ENCODE measurements around the gene KRTAP10-5.

DNA sequence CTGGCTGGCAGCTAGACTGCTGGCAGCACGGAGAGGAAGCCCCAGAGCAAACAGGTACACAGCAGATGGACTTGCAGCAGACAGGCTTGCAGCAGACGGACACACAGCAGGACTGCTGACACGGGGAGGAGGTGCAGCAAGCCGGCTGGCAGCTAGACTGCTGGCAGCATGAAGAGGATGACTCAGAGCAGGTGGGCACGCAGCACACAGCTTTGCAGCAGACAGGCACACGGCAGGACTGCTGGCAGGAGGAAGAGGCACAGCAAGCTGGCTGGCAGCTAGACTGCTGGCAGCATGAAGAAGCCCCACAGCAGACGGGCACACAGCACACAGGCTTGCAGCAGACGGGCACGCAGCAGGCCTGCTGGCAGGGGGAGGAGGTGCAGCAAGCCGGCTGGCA lies 29.6 kb downstream of the KRTAP10-5 start:
- TF ChIP-seq, protein P1, sequence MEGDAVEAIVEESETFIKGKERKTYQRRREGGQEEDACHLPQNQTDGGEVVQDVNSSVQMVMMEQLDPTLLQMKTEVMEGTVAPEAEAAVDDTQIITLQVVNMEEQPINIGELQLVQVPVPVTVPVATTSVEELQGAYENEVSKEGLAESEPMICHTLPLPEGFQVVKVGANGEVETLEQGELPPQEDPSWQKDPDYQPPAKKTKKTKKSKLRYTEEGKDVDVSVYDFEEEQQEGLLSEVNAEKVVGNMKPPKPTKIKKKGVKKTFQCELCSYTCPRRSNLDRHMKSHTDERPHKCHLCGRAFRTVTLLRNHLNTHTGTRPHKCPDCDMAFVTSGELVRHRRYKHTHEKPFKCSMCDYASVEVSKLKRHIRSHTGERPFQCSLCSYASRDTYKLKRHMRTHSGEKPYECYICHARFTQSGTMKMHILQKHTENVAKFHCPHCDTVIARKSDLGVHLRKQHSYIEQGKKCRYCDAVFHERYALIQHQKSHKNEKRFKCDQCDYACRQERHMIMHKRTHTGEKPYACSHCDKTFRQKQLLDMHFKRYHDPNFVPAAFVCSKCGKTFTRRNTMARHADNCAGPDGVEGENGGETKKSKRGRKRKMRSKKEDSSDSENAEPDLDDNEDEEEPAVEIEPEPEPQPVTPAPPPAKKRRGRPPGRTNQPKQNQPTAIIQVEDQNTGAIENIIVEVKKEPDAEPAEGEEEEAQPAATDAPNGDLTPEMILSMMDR (IDR thresholded peaks at IDR 0.05 in 4 of 5, conservative IDR thresholded peaks at IDR 0.05 in 1 of 5): no peak
- TF ChIP-seq POLR2A (IDR thresholded peaks at IDR 0.05): no peak

Data from gastrocnemius medialis (tissue), 4 donors.